Muscle of back (tissue), 13 donors: ENCODE data around the gene SMIM24. TPM values are rescaled to one million over a fixed set of nuclear protein-coding genes. Genes with fewer than 3 reads are reported as not detected.
"Not testable (repeated sequence)": the region's sequence is repeated elsewhere in the genome, so short reads cannot be mapped to it uniquely, and the experiment has no call there.

Experiments used
- DNase-seq, 3 donors: peaks; one replicate each; pipeline versions ENCODE4 v3.0.0 to v3.0.0-alpha.2; 2013
- long read RNA-seq, 9 donors: transcript quantifications; one replicate each; lab custom pipeline, GENCODE V29; 2026
- polyA plus RNA-seq, 10 donors: library from polyadenylated mRNA; unstranded; fragments of 120-200 nt; gene quantifications; one replicate each; pipeline ENCODE4 v1.2.1, GENCODE V29; 2013; ENCODE audit not compliant: insufficient read length in 10 of 10

The SMIM24 gene
- under 1 TPM in 4 of 10 donors, not detected in 6; 0.15 to 0.99 (median 0.45) TPM for polyA plus RNA-seq
- long read RNA-seq, donor 1, partial matches to known transcripts: 0 of 2 reads
- long read RNA-seq, donor 1, other reads (novel, unspliced or antisense): 0 of 2 reads
- long read RNA-seq, donor 2: 0 reads
- long read RNA-seq, donor 3: 0 reads
- long read RNA-seq, donor 4: 0 reads
- long read RNA-seq, donor 5, partial matches to known transcripts: 0 of 3 reads
- long read RNA-seq, donor 5, other reads (novel, unspliced or antisense): 0 of 3 reads
- long read RNA-seq, donor 6: 0 reads
- long read RNA-seq, donor 7: 0 reads
- long read RNA-seq, donor 8, partial matches to known transcripts: 0 of 1 reads
- long read RNA-seq, donor 8, other reads (novel, unspliced or antisense): 0 of 1 reads
- long read RNA-seq, donor 9: 0 reads

DNA sequence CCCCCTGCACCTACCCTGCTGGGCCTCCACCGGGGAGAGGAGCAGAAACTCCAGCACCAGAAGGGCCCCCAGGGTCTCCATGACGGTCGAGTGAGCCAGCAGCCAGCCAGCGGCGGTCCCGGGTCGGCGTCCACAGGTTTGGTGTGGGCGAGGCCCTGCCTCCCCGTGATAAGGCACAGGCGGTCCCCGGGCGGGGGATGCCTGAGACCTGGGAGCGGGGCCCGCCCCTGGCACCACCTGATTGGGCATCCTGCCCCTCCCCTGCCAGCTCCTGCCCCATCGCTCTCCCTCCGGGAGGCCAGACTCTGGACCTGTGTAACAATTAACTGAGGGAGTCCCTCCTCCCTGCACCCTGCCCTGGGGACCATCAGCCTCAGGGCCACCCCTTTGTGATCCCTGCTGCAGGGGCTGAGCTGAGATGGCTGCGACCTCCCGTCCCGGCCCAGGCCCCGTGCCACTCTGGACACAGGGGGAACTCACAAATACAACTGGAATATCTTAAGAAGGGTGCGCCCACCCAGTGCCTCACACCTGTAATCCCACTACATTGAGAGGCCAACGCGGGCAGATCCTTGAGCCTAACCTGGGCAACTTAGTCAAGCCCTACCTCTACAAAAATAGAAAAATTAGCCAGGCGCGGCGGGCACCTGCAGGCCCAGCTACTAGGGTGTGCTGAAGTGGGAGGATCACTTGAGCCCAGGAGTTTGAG is at the start of gene SMIM24:
Gene SMIM24, minus strand, starts transcription at position 143 of the 709 bp plus-strand sequence. Its CDS starts 62 bp downstream, at position 81.
- no peak for DNase-seq

DNA sequence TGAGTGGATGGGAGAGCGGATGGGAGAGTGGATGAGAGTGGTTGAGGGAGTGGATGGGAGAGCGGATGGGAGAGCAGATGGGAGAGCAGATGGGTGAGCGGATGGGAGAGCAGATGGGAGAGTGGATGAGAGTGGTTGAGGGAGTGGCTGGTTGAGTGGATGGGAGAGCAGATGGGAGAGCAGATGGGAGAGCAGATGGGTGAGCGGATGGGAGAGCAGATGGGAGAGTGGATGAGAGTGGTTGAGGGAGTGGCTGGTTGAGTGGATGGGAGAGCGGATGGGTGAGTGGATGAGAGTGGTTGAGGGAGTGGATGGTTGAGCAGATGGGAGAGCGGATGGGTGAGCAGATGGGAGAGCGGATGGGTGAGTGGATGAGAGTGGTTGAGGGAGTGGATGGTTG is 49.0 kb upstream of the SMIM24 start:
- DNase-seq: not testable (repeated sequence)

- DNase-seq: no peak
These were observed 48.4 kb upstream of the SMIM24 start for GRCh38 chr19:3528539-3529211.

- no peak for DNase-seq
These were observed 47.8 kb upstream of the SMIM24 start for GRCh38 chr19:3528080-3528479.

- no peak for DNase-seq
These were observed 47.0 kb upstream of the SMIM24 start for GRCh38 chr19:3527238-3527910.

DNA sequence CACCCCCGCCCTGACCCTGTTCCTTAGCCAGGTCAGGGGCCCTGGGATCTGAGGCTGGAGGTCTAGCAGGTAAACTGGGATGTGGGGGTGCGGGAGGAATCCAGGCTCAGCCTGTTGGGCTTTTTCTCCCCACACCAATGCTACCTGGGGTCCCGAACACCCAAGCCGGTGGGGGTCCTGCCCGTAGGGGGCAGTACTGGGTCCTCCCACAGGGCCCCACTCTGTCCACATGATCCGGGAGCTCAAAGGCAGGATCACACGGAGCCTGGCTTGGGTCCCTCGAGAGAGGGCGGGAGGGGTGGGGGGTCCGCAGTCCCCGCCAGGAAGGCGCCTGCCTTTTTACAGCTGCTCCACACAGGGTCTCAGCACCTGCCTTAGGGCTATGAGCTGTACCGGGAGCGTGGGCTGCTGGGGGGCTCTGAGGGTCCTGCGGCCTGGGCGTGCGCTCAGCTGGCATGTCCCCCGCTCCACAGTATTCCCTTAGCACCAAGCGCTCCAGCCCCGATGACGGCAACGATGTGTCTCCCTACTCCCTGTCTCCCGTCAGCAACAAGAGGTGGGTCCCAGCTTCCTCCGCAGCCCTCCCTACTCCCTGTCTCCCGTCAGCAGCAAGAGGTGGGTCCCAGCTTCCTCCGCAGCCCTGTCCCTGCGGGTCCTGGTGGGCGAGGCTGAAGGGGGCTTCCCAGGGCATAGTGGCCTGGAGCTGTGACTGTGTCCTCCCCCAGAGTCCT is 46.3 kb upstream of the SMIM24 start:
- no peak for DNase-seq

DNA sequence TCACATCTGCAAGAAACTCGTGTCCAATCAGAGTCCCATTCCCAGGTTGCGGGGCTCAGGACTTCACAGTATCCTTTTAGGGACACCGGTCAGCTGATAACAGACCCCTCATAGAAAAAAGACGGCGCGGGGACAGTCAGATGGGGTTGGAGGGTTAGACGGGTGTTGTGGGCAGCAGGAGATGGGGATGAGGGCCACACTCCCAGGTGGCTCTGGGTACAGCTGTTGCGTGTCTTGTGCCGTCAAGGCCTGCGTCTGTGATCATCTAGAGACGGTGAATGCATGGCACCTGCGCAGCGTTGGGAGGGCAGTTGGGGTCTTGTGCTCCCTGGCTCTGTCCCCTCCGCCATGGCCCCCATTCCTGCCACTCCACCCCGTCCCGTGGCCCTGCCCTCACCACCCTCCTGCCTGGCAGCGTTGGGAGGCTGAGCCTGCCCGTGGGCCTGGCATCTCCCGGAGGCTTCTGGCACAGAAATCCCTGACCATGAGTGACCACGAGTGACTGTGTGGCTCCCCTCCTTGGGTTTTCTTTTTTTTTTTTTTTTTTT is 44.7 kb upstream of the SMIM24 start:
- no peak for DNase-seq

- no peak for DNase-seq
These were observed 43.9 kb upstream of the SMIM24 start for GRCh38 chr19:3524078-3524842.

DNA sequence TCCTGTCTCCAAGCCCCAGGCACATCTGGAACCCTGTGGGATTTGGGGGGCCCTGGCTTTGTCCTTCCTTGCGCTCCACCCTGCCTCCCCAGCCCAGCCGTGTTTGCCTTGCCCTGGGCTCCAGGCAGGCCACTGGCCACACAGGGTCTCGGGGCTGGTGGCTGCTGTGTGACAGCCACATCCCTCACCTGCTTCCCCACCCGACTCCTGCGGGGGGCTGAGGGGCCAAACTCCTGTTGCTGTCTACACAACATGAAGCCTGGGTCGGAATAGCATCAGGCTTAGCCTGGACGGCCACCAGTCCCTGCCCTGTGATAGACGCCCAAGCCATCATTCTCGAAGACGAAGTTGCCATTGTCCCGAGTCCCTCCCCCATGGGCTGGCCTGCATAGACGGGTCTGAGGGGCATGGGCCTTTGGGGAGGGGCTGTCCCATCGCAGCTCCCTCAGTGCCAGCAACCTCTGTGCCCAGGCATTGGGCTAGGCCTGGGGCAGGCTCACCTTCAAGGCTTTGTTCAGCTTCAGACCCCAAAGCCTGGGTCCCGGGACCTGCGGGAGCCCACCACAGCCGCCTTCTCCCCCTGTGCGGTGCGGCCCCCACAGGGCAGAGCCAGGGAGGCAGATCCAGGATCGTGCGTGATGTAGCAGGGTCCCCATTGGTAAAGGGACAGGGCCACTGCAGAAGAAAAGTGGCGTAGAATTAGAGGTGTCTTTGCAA is 43.2 kb upstream of the SMIM24 start:
- DNase-seq: no peak

DNA sequence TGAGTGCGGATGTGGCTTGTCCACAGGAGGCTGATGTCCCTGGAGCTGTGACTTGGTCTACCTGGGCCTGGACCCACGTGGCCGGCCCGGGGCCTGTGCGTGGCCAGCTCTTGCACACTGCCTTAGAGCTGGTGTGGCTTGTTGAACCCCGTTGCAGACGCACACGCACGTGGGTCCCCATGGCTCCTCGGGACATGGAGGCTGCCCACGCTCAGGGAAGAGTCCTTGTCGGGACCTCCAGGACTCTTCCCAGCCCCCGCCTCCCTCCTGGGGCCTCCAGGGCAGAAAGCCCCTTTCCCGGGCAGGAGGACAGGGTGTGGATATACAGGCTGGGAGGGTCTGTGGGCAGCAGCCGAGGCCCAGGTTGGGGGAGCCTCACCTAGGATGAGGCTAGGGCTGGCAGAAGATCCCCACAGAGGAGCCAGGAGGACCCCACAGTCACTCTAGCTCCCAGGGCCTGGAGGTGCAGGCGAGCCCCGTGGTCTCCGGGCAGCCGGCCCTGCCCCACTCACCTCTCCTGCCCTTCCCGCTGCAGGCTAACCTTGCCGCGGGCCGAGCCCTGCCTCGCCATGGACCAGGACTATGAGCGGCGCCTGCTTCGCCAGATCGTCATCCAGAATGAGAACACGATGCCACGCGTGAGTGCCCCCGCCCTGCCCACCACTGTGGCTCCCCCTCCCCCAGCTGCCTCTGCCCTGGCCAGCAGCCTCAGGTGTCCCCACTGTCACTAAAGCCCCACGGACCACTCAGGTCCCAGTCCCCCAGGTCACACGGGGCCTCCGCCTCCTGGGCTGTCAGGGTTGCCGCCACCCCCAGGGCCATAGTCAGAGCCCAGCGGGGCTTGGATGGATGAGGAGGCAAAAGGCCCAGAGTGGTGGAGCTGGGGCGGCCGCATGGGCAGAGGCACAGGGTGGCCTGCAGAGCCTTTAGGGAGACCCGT is 42.4 kb upstream of the SMIM24 start:
- DNase-seq: no peak

DNA sequence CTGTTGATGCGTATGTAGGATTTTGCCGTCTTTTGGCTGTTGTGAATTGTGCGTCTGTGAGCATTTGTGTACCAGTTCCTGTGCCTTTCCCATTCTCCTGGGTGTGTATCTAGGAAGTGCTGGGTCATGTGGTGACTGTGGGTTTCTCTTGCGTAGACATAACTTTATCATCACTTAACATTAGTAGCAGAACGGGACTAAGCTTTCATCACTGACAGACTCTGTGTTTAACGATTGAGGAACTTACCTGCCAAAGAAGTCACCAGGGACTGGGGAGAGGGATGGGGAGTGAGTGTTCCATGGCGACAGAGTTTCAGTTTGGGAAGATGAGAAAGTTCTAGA is 40.8 kb upstream of the SMIM24 start:
- no peak for DNase-seq

DNA sequence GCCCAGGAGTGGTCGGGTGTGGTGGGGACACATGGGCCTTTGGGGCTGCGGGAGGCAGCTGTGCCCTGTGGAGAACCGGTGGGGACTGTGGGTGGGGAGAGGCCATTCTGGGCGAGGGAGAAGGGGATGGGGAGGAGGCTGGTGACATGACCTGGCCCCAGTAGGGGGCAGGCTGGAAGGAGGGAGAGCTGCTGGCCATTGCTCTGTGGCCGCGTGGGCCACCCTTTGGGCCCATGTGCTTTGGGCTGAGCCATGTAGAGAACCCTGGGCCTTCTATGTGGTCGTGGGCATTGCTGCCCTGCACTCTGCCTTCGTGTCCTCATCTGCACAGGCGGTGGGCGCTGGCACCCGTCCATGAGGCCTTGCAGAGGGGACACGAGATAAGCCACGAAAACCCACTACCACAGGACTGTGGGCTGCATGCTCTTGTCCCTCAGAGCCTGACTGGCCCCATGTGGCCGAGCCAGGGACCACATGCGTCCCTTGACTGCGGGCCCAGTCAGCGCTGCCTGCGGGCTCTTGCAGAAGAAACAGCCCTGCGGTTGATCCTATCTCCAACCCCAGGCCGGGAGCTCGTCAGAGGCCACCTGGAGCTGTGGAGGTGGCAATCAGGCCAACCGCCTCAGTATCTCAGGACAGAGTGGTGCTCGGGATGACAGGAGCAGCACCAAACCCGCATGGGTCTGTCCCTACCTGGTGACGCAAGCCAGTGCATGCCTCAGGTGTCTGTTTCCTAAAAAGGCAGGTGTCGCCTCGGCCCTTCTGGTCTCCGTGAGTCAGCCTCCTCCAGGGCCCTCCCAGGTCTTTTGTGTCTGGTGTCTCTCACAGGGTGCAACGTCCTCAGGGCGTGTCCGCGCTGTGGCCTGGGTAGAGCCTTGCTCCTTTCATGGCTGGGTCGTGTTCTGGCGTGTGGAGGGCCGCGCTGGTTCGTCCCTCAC is 40.1 kb upstream of the SMIM24 start:
- DNase-seq: no peak

DNA sequence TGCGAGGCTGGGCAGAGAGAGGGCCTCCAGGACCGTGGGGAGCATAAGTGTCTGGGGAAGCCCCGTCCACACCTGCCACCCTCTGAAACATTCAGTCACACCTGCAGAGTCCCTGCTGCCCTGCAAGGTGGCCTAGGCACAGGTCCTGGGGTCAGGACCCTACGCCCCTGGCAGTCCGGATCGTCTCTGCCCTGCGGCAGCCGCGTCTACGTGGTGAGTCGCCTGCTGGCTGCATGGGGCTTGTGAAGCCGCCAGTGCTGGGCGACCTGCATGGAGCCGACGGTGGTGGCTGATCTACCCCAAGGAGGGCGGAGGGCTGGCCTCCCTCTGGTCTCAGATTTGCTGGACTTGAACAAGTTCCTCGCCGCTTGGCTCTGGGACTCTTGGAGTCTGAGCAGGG is 38.8 kb upstream of the SMIM24 start:
- DNase-seq: no peak

DNA sequence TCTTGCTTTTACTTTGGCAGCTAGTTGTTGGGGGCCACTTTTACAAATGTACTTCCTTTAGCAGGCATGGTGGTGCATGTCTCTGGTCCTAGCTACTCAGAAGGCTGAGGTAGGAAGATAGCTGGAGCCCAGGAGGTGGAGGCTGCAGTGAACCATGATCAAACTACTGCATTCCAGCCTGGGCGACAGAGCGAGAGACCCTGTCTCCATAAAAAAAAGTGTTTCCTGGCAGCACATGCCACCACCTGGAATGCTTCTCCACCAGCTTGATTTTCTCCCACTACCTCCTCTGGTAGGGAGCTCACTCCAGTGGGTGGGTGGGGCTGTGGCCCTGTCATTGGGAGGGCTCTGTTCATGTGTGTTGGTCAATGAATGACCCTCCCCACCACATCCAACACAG is 38.3 kb upstream of the SMIM24 start:
- DNase-seq: no peak

DNA sequence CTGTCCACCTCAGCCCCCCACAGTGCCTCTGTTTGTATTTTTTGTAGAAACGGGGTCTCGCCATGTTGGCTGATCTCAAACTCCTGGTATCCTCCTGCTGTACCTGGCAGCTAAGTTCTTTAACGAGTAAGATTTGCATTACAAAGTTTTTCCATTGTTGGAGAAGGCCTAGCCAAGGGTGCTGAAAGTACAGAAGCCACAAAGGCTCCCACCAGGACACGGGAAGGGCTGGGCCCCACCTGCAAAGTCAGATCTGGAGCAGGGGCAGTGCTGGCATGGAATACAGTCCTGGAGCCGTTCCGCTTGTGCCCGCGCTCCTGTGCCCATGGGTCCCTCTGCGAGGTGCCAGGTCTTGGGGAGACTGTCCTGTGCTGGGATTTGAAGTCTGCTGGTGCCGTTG is 37.9 kb upstream of the SMIM24 start:
- no peak for DNase-seq

DNA sequence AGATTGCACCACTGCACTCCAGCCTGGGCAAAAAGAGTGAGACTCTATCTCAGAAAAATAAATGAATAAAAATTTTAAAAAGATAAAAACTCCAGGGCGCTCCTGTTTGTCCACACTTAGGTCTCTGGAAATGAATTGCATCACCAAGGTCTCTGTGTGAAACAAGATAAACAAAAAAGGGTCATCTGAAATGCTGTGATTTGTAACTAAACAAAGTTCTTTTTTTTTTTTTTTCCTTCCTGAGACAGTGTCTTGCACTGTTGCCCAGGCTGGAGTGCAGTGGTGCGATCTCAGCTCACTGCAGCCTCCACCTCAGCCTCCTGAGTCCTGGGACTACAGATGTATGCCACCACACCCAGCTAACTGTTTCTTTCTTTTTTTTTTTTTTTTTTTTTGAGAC is 37.3 kb upstream of the SMIM24 start:
- DNase-seq: no peak

GRCh38 chr19:3516675-3517207 is 36.4 kb upstream of the SMIM24 start:
- DNase-seq: no peak
